Measurements from ENCODE around the gene LPCAT1. TPM values are rescaled to one million over a fixed set of nuclear protein-coding genes. Genes with fewer than 3 reads are reported as not detected.
"Not testable (repeated sequence)": the region's sequence is repeated elsewhere in the genome, so short reads cannot be mapped to it uniquely, and the experiment has no call there.

LPCAT1 gene
- total RNA-seq, 1 experiment from 2014 or later = 31.2 TPM

DNA sequence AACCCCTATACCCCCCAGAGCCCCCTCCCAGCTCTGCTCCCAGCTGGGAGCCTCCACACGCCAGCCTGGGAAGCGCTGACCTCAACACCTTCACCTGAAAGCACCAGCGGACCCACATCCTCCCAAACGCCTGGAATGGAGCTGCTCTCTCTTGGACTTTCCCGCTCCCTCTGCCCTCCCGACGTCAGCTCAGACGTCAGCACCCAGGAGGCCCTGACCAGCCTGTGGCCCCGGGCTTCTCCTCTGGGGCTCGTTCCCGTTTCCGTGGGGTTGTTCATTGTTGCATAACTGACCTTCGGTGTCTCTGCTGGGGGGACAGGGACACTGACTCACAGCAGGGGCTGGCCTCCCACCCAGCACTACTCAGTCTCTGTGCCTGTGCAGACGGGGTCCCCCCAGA lies 43.5 kb downstream of the LPCAT1 start:
- DNase-seq (ENCODE audit: low spot score) = no peak

DNA sequence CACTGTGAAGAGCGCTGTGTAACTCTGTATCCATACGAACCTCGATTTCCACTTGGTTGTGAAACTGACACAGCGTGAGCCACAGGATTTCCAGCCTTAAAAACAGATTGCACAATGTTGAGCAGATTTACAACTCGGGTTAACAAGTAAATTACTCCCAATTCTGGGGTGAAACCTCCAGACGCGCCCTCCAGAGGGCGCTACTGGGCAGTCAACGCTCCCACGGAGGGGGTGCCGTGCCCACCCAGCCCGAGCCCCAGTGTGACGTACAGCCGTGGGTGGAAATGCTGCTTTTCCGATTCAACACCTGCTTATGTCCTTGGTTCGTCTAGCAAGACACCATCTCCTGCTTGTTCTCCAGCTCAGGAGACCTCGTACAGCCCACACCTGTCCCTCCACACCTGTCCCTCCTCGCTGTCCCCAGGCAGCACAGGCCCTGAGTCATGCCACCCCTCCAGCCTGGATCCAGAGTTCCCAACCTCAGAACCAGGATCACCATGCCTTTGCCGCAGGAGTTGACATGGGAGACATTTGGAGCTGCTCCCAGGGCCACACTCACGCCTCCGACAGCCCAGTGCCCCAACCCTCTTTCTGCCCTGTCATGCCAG lies 44.1 kb downstream of the LPCAT1 start:
- DNase-seq (ENCODE audit: low spot score) = no peak

- no peak for DNase-seq (ENCODE audit: low spot score)
Measured at GRCh38 chr5:1479066-1479465, 44.7 kb downstream of the LPCAT1 start.

DNA sequence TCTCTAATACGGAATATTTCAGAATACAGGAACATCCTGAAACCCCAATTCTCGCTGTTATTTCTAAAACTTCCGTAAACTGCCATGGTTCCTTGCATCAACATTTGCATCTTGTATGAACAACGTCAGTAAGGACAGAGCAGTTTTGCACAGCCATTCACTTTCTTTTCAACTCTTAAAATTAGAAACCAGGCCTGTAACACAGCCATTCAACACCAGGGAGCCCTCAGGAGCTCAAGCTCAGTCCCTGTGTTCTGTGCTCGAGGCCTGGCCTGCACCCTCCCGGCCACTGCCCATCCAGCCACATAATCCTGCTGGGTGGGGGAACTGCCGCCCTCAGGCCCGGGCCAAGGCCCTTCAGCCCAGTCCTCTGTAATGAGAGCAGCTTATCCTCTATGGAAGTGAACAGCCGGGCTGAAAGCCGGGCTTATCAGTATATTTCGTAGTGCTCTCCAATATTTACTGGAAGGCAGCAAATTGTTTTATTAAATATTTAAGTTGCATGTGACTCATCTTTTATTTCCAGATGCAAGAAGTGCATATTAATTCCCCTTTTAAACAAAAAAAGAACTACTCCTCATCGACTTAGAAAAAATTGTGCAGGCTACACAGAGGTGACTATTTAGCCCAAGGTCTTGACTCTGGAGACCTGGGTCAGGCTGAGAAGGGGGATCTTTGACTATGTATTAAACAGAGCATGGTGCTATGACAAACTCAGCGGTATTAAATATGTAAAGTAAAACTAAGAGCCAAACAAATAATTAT lies 45.3 kb downstream of the LPCAT1 start:
- no peak for DNase-seq (ENCODE audit: low spot score)

DNA sequence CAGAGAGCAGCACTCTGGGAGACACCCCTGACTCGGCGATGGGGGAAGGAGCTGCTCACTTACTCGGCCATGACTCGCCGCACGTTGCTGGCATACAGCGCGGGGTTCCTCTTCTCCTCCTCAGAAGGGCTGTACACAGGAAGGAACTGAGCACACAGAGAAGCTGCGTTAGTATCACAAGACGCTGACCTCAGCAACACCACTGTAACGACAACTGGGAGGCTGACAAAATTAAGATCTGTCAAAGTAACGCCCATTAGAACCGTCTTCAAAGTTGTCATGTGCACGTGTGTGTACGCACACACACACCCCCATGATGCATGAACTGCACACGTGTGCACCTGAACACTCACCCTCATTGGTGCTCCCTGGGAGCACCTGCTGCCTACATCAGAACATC lies 46.4 kb downstream of the LPCAT1 start:
- no peak for DNase-seq (ENCODE audit: low spot score)

GRCh38 chr5:1476967-1477310 lies 46.8 kb downstream of the LPCAT1 start:
- DNase-seq (ENCODE audit: low spot score) = no peak

- DNase-seq (ENCODE audit: low spot score) = no peak
Measured at GRCh38 chr5:1476181-1476966, 47.4 kb downstream of the LPCAT1 start.

DNA sequence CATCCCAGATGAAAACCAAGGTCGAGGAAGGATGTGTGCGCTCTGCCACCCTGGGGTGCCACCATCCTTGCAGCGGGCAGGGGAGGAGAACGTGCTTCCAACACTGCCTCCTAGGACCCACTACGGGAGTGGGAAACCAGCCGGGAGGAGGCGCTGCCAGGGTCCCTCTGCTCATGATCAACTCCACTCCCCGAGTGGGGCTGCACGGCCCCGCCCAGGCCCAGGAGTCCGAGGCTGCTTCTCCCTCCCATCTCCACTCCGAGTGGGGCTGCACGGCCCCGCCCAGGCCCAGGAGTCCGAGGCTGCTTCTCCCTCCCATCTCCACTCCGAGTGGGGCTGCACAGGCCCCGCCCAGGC lies 48.2 kb downstream of the LPCAT1 start:
- not testable (repeated sequence) for DNase-seq (ENCODE audit: low spot score)

DNA sequence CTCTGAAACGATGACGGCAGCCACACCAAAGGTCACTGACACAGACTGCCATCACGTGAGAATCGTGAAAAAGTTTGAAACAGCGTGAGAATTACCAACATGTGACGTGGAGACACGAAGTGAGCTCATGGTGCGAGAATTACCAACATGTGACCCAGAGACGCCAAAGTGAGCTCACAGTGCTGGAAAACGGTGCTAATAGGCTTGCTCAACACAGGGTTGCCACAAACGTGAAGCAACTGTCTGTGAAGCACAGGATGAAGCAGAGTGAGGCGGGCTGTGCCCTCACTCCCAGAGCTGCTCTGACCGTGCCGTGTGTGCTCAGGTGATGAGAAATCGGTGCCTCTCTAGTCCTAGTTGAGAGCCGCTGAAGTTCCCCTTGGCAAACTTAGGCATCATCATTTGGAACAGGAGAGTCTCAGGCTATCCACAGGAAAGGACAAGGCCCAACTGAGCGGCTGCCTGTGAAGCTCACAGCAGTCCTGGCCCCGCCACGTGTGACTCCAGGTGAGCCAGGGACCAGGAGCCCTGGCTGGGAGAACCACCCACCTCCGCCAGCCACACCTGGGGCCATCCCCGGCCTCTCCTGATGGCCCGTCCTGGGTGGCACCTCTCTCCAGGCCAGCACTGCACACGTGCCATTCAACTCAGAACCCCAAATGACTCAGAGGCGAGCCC lies 48.8 kb downstream of the LPCAT1 start:
- no peak for DNase-seq (ENCODE audit: low spot score)

DNA sequence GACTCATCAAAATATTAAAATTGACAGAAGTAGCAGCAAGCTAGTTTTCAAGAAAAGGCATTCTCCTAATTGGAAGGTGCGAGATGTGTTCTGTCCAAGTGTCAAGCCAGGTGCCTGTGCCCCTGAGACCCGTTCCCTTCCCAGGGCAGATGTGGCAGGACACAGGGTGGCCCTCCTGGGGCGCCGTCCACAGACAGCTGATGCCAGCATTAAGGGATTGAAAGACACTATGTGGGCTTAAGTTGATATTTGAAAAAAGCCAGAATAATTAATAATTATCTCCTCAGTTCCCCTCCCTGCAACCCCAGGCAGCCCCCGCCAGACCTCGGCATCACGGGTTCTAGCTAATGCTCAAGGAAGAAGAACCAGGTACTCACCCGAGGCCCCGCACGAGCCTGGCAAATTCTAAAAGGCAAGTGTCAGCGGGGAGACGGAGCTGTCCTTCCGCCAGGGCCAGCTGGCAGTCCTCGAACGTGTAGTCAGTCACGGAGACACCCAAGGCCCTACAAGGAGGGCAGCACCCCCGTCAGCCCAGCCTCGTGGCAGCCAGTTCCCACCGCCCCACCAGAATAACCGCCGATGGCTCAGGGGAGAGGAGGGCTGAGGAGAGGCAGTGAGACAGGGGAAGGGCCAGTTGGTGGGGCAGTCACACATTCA lies 49.4 kb downstream of the LPCAT1 start:
- DNase-seq (ENCODE audit: low spot score) = no peak

GRCh38 chr5:1473746-1474145 lies 50.0 kb downstream of the LPCAT1 start:
- DNase-seq (ENCODE audit: low spot score) = no peak

- no peak for DNase-seq (ENCODE audit: low spot score)
Measured at GRCh38 chr5:1472964-1473628, 50.7 kb downstream of the LPCAT1 start.

- DNase-seq (ENCODE audit: low spot score) = no peak
Measured at GRCh38 chr5:1471997-1472963, 51.5 kb downstream of the LPCAT1 start.

GRCh38 chr5:1471240-1471853 lies 52.4 kb downstream of the LPCAT1 start:
- DNase-seq (ENCODE audit: low spot score) = no peak

DNA sequence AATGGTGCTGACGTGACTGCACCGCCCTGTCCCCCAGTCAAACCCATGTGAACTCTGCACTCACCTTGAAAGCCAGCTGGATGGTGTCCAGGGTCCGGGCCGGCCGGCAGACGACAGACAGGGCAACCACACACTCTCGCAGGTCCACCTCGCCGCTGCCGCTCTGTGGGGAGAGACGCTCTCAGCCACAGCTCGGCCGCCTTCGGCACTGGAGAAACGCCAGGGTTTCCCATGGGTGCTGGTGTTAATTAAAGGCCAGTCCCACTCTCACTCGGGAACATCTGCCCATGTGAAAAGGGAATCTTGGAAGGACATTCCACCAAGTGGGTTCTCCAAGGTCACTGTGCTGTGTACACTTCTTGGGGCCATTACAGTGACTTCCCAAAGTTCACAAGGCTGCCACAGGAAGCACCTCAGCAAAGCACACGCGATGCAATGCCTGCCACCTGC lies 53.0 kb downstream of the LPCAT1 start:
- no peak for DNase-seq (ENCODE audit: low spot score)

DNA sequence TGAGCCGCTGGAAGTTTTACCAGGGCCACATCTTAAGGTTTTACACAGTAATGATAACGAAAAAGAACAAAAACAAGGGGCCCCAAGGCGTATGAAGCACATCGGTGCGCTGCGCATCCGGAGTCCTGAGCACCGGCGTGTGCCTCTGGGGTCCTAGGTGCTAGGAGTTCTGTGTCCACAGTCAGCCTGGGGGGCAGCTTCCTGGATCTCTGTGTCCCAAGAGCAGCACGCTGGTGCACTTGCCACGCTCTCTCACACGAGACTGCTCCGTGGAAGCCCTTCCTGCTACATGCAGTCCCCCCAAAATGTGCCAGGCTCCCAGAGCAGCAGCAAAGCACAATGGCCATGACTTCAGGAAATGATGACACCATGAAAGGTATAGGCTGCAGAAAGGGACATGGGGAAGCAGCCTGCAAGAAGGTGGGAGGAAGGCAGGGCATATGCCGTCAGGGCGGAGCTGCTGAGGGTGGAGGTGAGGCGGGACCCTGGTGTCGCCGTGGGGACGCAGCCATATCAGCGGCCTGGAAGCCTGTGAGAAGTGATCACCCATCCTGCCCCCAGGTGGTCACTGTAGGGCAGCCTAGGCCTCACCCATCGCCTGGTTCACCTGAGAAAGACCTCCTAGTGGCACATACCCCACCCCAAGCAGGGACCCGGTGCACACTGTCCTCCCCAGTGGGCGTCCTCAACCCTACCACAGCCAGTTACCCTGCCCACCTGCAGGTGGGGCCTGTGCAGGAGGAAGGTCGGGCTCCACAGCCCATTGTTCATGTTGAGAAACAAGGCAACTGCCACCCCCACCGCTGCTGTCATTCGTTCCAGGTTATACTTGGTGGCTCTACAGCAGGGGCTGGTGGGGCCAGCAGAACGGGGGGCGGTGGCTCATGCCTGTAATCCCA lies 54.9 kb downstream of the LPCAT1 start:
- DNase-seq (ENCODE audit: low spot score) = no peak

- DNase-seq (ENCODE audit: low spot score) = no peak
Measured at GRCh38 chr5:1468247-1468612, 55.5 kb downstream of the LPCAT1 start.
